CD14-positive monocyte (primary cell): ENCODE measurements around the gene GAA. TPM values are rescaled to one million over a fixed set of nuclear protein-coding genes. Genes with fewer than 3 reads are reported as not detected.

ENCODE experiments used
- DNase-seq, 3 donors: peaks; one replicate each; pipeline ENCODE4 v3.0.0-alpha.2; 2011 to 2022
- H2AFZ ChIP-seq: 2 replicates; pipeline ENCODE4 v1.6.0; 2012; ENCODE audit warnings: mild to moderate bottlenecking, low read depth, low read length, inconsistent platforms; ENCODE audit not compliant: insufficient read depth, poor library complexity, severe bottlenecking
- H3K27ac ChIP-seq, 2 donors: 1 replicate in 1 of 2; 2 replicates in 1 of 2; pipeline ENCODE4 v1.5.1; 2012 to 2013; ENCODE audit warnings: low read length in 2 of 2, control low read depth in 1 of 2, inconsistent platforms in 1 of 2, low read depth in 1 of 2, mild to moderate bottlenecking in 1 of 2
- H3K27me3 ChIP-seq, 2 donors: one replicate each; pipeline versions ENCODE4 v1.6.0 to v1.6.1; 2011 to 2013; ENCODE audit warnings: low read length in 2 of 2; ENCODE audit not compliant: control insufficient read depth in 2 of 2, insufficient read depth in 2 of 2
- H3K36me3 ChIP-seq, 2 donors: replicated peaks in 1 of 2; 1 replicate in 1 of 2; 2 replicates in 1 of 2; pipeline versions ENCODE4 v1.5.1 to v1.6.1; 2012 to 2013; ENCODE audit warnings: low read length in 2 of 2, control low read depth in 1 of 2, inconsistent platforms in 1 of 2, mild to moderate bottlenecking in 1 of 2; ENCODE audit not compliant: insufficient read depth in 2 of 2, control insufficient read depth in 1 of 2
- H3K4me1 ChIP-seq, 2 donors: 1 replicate in 1 of 2; 2 replicates in 1 of 2; pipeline versions ENCODE4 v1.5.1 to v1.6.1; 2012 to 2013; ENCODE audit warnings: low read length in 2 of 2, control low read depth in 1 of 2, inconsistent platforms in 1 of 2, mild to moderate bottlenecking in 1 of 2, moderate library complexity in 1 of 2; ENCODE audit not compliant: insufficient read depth in 2 of 2, control insufficient read depth in 1 of 2
- H3K4me2 ChIP-seq: replicated peaks from 2 replicates; pipeline ENCODE3; 2012; ENCODE audit warnings: low read length, moderate library complexity, mild to moderate bottlenecking; ENCODE audit not compliant: poor library complexity, severe bottlenecking; ENCODE audit errors: extremely low read depth
- H3K4me3 ChIP-seq, 3 experiments: fragments of 200-600 bp in 1 of 3; sonication (generic) in 1 of 3; replicated peaks in 1 of 3; 1 replicate in 2 of 3; 2 replicates in 1 of 3; pipeline ENCODE4 v1.5.1; 2011 to 2013; ENCODE audit warnings: low read length in 3 of 3, mild to moderate bottlenecking in 3 of 3, control low read depth in 2 of 3, low read depth in 2 of 3, inconsistent platforms in 1 of 3, moderate library complexity in 1 of 3
- H3K79me2 ChIP-seq: 2 replicates; pipeline ENCODE4 v1.6.0; 2012; ENCODE audit warnings: mild to moderate bottlenecking, control low read depth, inconsistent platforms, low read length, moderate library complexity; ENCODE audit not compliant: insufficient read depth
- H3K9ac ChIP-seq: 2 replicates; pipeline ENCODE4 v1.6.0; 2017; ENCODE audit warnings: low read length, mild to moderate bottlenecking; ENCODE audit not compliant: insufficient read depth, poor library complexity, severe bottlenecking
- H3K9me3 ChIP-seq, 2 donors: replicated peaks in 1 of 2; 1 replicate in 1 of 2; 2 replicates in 1 of 2; pipeline versions ENCODE4 v1.5.1 to v1.6.1; 2012 to 2013; ENCODE audit warnings: low read length in 2 of 2, control low read depth in 1 of 2; ENCODE audit not compliant: control insufficient read depth in 1 of 2, insufficient read depth in 1 of 2
- H4K20me1 ChIP-seq: 2 replicates; pipeline ENCODE4 v1.6.0; 2012; ENCODE audit warnings: mild to moderate bottlenecking, low read length, control low read depth, moderate library complexity; ENCODE audit not compliant: insufficient read depth
- H3K27ac Mint-ChIP-seq, 7 donors: one replicate each; pipeline ENCODE4 v1.8.0; 2020; ENCODE audit warnings: mild to moderate bottlenecking in 7 of 7, mixed read lengths in 7 of 7, moderate library complexity in 6 of 7, inconsistent platforms in 2 of 7
- H3K27me3 Mint-ChIP-seq, 3 donors: one replicate each; pipeline ENCODE4 v1.8.0; 2021 to 2022; ENCODE audit warnings: low read depth in 3 of 3, mild to moderate bottlenecking in 3 of 3, mixed read lengths in 3 of 3, moderate library complexity in 3 of 3, inconsistent platforms in 1 of 3
- H3K36me3 Mint-ChIP-seq, 2 donors: one replicate each; pipeline ENCODE4 v1.8.0; 2020; ENCODE audit warnings: mixed read lengths in 2 of 2, inconsistent platforms in 1 of 2, mild to moderate bottlenecking in 1 of 2
- H3K4me1 Mint-ChIP-seq: one replicate; pipeline ENCODE4 v1.8.0; 2020; ENCODE audit warnings: mild to moderate bottlenecking, mixed read lengths
- H3K4me3 Mint-ChIP-seq, 2 donors: one replicate each; pipeline ENCODE4 v1.8.0; 2020; ENCODE audit warnings: mild to moderate bottlenecking in 2 of 2, mixed read lengths in 2 of 2, moderate library complexity in 1 of 2
- H3K9me3 Mint-ChIP-seq, 7 donors: one replicate each; pipeline ENCODE4 v1.8.0; 2020 to 2022; ENCODE audit warnings: mixed read lengths in 7 of 7, mild to moderate bottlenecking in 6 of 7, moderate library complexity in 6 of 7, inconsistent platforms in 2 of 7
- CTCF ChIP-seq: fragments of 200-600 bp; IDR thresholded peaks from one replicate; pipeline ENCODE4 v1.8.0; 2022; ENCODE audit warnings: antibody characterized with exemption, mild to moderate bottlenecking
- WGBS: methylation state at CpG from one replicate; pipeline ENCODE4 v1.1.5; 2013; ENCODE audit warnings: missing lambda C conversion rate; ENCODE audit not compliant: insufficient coverage; 5-methylcytosine and 5-hydroxymethylcytosine counted together
- intact Hi-C, 2 donors: fragments of 100-400 bp; cut with micrococcal nuclease; formaldehyde crosslinking; loops; one replicate each; pipeline versions ENCODE4 v1.15.0 to v1.15.1; 2023
- polyA plus RNA-seq, 3 donors: library from polyadenylated mRNA; depleted of rRNA in 1 of 3; unstranded in 2 of 3; stranded (reverse) in 1 of 3; fragments of 300-500 nt in 2 of 3; fragments of >200 nt in 1 of 3; fragmentation: Illumina TruSeq in 2 of 3; gene quantifications; 1 replicate in 2 of 3; 2 replicates in 1 of 3; pipeline ENCODE4 v1.2.3, GENCODE V29; 2012 to 2021

Gene GAA
- polyA plus RNA-seq, 3 donors, result 116 to 140 (median 120) TPM

- 96% methylated on average over 13 of the region's 14 CpGs for WGBS
- no peaks in the 10 kb centered on the region for H3K79me2 ChIP-seq
- no peak overlapping the region for H2AFZ ChIP-seq
Observed at GRCh38 chr17:80081596-80081995, 19.8 kb upstream of the GAA start.

GRCh38 chr17:80082403-80083135 is 18.8 kb upstream of the GAA start:
- no peak overlapping the region for H3K27ac ChIP-seq
- Mint-ChIP-seq H3K27ac (peak overlapping the region in 1 of 7 donors; percentile 87), H3K27me3 (peaks cover 4 to 18% (median 9%) of the 10 kb centered on the region in 3 donors), H3K4me3 (peak overlapping the region in 1 of 2 donors; percentile 43), H3K4me1 (peaks cover 5% of the 10 kb centered on the region), H3K36me3 (no peaks in the 10 kb centered on the region), H3K9me3 (no peaks in the 10 kb centered on the region)
- no peaks in the 10 kb centered on the region for H4K20me1 ChIP-seq
- H3K79me2 ChIP-seq, result no peaks in the 10 kb centered on the region
- 15% methylated on average over 12 of the region's 20 CpGs for WGBS
- intact Hi-C loops, result no loop called here
- H2AFZ ChIP-seq, result peak overlapping the region; percentile 67
- no peak overlapping the region for H3K9ac ChIP-seq
- peak; percentile 71 to 87 (median 81) for DNase-seq
- TF ChIP-seq CTCF, result peak; percentile 89
- no peaks in the 10 kb centered on the region for H3K9me3 ChIP-seq
- H3K4me1 ChIP-seq, result peaks cover 3 to 8% of the 10 kb centered on the region in 2 donors
- no peaks in the 10 kb centered on the region for H3K36me3 ChIP-seq
- no peak overlapping the region for H3K4me3 ChIP-seq
- peak overlapping the region; percentile 12 for H3K4me2 ChIP-seq
- H3K27me3 ChIP-seq, result no peaks in the 10 kb centered on the region

More at GRCh38 chr17:80081596-80081995, 19.8 kb upstream of the GAA start:
- intact Hi-C loops, result no loop called here
- DNase-seq, result no peak
- H3K27ac Mint-ChIP-seq, result peak overlapping the region in 1 of 7 donors; percentile 51
- H3K4me2 ChIP-seq, result no peak overlapping the region
- H3K27ac ChIP-seq, result no peak overlapping the region
- peaks cover 5% of the 10 kb centered on the region for H3K4me1 Mint-ChIP-seq
- H3K4me3 ChIP-seq, result no peak overlapping the region
- no peaks in the 10 kb centered on the region for H3K9me3 Mint-ChIP-seq
- H3K4me1 ChIP-seq, result peaks cover 3 to 8% of the 10 kb centered on the region in 2 donors
- peaks cover 4 to 9% (median 9%) of the 10 kb centered on the region in 3 donors for H3K27me3 Mint-ChIP-seq
- H4K20me1 ChIP-seq, result no peaks in the 10 kb centered on the region
- no peaks in the 10 kb centered on the region for H3K36me3 ChIP-seq
- no peaks in the 10 kb centered on the region for H3K36me3 Mint-ChIP-seq
- no peak for TF ChIP-seq CTCF
- H3K4me3 Mint-ChIP-seq, result no peak overlapping the region
- no peaks in the 10 kb centered on the region for H3K9me3 ChIP-seq
- no peak overlapping the region for H3K9ac ChIP-seq
- no peaks in the 10 kb centered on the region for H3K27me3 ChIP-seq
